ENCODE measurements around the gene B2M.

B2M gene

DNA sequence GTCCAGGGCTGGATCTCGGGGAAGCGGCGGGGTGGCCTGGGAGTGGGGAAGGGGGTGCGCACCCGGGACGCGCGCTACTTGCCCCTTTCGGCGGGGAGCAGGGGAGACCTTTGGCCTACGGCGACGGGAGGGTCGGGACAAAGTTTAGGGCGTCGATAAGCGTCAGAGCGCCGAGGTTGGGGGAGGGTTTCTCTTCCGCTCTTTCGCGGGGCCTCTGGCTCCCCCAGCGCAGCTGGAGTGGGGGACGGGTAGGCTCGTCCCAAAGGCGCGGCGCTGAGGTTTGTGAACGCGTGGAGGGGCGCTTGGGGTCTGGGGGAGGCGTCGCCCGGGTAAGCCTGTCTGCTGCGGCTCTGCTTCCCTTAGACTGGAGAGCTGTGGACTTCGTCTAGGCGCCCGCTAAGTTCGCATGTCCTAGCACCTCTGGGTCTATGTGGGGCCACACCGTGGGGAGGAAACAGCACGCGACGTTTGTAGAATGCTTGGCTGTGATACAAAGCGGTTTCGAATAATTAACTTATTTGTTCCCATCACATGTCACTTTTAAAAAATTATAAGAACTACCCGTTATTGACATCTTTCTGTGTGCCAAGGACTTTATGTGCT lies 527 bp downstream of the B2M start:
- H3K4me3 ChIP-seq (ENCODE audit: low read length): peak overlapping the region; percentile 90
- H3K9me3 ChIP-seq (ENCODE audit: control insufficient read depth, insufficient read depth, low read length): no peaks in the 10 kb centered on the region
- peaks cover 30% of the 10 kb centered on the region for H3F3A ChIP-seq (ENCODE audit: control insufficient read depth, insufficient read depth)
- peaks cover 49% of the 10 kb centered on the region for H3K4me1 ChIP-seq (ENCODE audit: control insufficient read depth, low read length)
- TF ChIP-seq EZH2phosphoT487 (IDR thresholded peaks at IDR 0.05; ENCODE audit: borderline replicate concordance, low read length): no peak
- TF ChIP-seq, protein P1, sequence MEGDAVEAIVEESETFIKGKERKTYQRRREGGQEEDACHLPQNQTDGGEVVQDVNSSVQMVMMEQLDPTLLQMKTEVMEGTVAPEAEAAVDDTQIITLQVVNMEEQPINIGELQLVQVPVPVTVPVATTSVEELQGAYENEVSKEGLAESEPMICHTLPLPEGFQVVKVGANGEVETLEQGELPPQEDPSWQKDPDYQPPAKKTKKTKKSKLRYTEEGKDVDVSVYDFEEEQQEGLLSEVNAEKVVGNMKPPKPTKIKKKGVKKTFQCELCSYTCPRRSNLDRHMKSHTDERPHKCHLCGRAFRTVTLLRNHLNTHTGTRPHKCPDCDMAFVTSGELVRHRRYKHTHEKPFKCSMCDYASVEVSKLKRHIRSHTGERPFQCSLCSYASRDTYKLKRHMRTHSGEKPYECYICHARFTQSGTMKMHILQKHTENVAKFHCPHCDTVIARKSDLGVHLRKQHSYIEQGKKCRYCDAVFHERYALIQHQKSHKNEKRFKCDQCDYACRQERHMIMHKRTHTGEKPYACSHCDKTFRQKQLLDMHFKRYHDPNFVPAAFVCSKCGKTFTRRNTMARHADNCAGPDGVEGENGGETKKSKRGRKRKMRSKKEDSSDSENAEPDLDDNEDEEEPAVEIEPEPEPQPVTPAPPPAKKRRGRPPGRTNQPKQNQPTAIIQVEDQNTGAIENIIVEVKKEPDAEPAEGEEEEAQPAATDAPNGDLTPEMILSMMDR (IDR thresholded peaks at IDR 0.05; ENCODE audit: low read depth, low read length, poor library complexity, severe bottlenecking): no peak
- no peaks in the 10 kb centered on the region for H3K9me2 ChIP-seq (replicated peaks; ENCODE audit: control insufficient read depth, low read length)
- H3K4me2 ChIP-seq (ENCODE audit: low read length): peak overlapping the region; percentile 74
- peak overlapping the region; percentile 80 for H3K27ac ChIP-seq (ENCODE audit: low read depth, low read length)
- peaks cover 54% of the 10 kb centered on the region for H3K36me3 ChIP-seq (ENCODE audit: control insufficient read depth, low read length)
- peaks cover 34% of the 10 kb centered on the region; the same call in 1 of the 2 replicates for H4K20me1 ChIP-seq (ENCODE audit: control insufficient read depth, insufficient read depth, low read depth, low read length)
- H3K27me3 ChIP-seq (ENCODE audit: control insufficient read depth, low read length): no peaks in the 10 kb centered on the region
- peaks cover 55% of the 10 kb centered on the region for H3K79me2 ChIP-seq (ENCODE audit: control insufficient read depth, low read length)

DNA sequence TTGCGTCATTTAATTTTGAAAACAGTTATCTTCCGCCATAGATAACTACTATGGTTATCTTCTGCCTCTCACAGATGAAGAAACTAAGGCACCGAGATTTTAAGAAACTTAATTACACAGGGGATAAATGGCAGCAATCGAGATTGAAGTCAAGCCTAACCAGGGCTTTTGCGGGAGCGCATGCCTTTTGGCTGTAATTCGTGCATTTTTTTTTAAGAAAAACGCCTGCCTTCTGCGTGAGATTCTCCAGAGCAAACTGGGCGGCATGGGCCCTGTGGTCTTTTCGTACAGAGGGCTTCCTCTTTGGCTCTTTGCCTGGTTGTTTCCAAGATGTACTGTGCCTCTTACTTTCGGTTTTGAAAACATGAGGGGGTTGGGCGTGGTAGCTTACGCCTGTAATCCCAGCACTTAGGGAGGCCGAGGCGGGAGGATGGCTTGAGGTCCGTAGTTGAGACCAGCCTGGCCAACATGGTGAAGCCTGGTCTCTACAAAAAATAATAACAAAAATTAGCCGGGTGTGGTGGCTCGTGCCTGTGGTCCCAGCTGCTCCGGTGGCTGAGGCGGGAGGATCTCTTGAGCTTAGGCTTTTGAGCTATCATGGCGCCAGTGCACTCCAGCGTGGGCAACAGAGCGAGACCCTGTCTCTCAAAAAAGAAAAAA lies 1.2 kb downstream of the B2M start:
- H3F3A ChIP-seq (ENCODE audit: control insufficient read depth, insufficient read depth): peaks cover 37% of the 10 kb centered on the region
- H3K27me3 ChIP-seq (ENCODE audit: control insufficient read depth, low read length): no peaks in the 10 kb centered on the region
- H3K4me3 ChIP-seq (ENCODE audit: low read length): peak overlapping the region; percentile 90
- H4K20me1 ChIP-seq (ENCODE audit: control insufficient read depth, insufficient read depth, low read depth, low read length): peaks cover 34% of the 10 kb centered on the region; the same call in 1 of the 2 replicates
- peaks cover 56% of the 10 kb centered on the region for H3K4me1 ChIP-seq (ENCODE audit: control insufficient read depth, low read length)
- TF ChIP-seq, protein P1 (IDR thresholded peaks at IDR 0.05; ENCODE audit: low read depth, low read length, poor library complexity, severe bottlenecking): no peak
- H3K79me2 ChIP-seq (ENCODE audit: control insufficient read depth, low read length): peaks cover 55% of the 10 kb centered on the region
- H3K9me3 ChIP-seq (ENCODE audit: control insufficient read depth, insufficient read depth, low read length): no peaks in the 10 kb centered on the region
- peak overlapping the region; percentile 74 for H3K4me2 ChIP-seq (ENCODE audit: low read length)
- H3K9me2 ChIP-seq (replicated peaks; ENCODE audit: control insufficient read depth, low read length): no peaks in the 10 kb centered on the region
- peaks cover 61% of the 10 kb centered on the region for H3K36me3 ChIP-seq (ENCODE audit: control insufficient read depth, low read length)
- H3K27ac ChIP-seq (ENCODE audit: low read depth, low read length): peak overlapping the region; percentile 80

DNA sequence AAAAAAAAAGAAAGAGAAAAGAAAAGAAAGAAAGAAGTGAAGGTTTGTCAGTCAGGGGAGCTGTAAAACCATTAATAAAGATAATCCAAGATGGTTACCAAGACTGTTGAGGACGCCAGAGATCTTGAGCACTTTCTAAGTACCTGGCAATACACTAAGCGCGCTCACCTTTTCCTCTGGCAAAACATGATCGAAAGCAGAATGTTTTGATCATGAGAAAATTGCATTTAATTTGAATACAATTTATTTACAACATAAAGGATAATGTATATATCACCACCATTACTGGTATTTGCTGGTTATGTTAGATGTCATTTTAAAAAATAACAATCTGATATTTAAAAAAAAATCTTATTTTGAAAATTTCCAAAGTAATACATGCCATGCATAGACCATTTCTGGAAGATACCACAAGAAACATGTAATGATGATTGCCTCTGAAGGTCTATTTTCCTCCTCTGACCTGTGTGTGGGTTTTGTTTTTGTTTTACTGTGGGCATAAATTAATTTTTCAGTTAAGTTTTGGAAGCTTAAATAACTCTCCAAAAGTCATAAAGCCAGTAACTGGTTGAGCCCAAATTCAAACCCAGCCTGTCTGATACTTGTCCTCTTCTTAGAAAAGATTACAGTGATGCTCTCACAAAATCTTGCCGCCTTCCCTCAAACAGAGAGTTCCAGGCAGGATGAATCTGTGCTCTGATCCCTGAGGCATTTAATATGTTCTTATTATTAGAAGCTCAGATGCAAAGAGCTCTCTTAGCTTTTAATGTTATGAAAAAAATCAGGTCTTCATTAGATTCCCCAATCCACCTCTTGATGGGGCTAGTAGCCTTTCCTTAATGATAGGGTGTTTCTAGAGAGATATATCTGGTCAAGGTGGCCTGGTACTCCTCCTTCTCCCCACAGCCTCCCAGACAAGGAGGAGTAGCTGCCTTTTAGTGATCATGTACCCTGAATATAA lies 2.0 kb downstream of the B2M start:
- H3K4me2 ChIP-seq (ENCODE audit: low read length): peak overlapping the region; percentile 74
- no peaks in the 10 kb centered on the region for H3K9me2 ChIP-seq (replicated peaks; ENCODE audit: control insufficient read depth, low read length)
- H3K27ac ChIP-seq (ENCODE audit: low read depth, low read length): peak overlapping the region; percentile 80
- H3K4me1 ChIP-seq (ENCODE audit: control insufficient read depth, low read length): peaks cover 64% of the 10 kb centered on the region
- H3K79me2 ChIP-seq (ENCODE audit: control insufficient read depth, low read length): peaks cover 55% of the 10 kb centered on the region
- no peak for TF ChIP-seq EZH2phosphoT487 (IDR thresholded peaks at IDR 0.05; ENCODE audit: borderline replicate concordance, low read length)
- TF ChIP-seq, protein P1 (IDR thresholded peaks at IDR 0.05; ENCODE audit: low read depth, low read length, poor library complexity, severe bottlenecking): peak; percentile 42
- H4K20me1 ChIP-seq (ENCODE audit: control insufficient read depth, insufficient read depth, low read depth, low read length): peaks cover 34% of the 10 kb centered on the region; the same call in 1 of the 2 replicates
- no peaks in the 10 kb centered on the region for H3K9me3 ChIP-seq (ENCODE audit: control insufficient read depth, insufficient read depth, low read length)
- H3K4me3 ChIP-seq (ENCODE audit: low read length): peak overlapping the region; percentile 90
- peaks cover 45% of the 10 kb centered on the region for H3F3A ChIP-seq (ENCODE audit: control insufficient read depth, insufficient read depth)
- no peaks in the 10 kb centered on the region for H3K27me3 ChIP-seq (ENCODE audit: control insufficient read depth, low read length)
- H3K36me3 ChIP-seq (ENCODE audit: control insufficient read depth, low read length): peaks cover 69% of the 10 kb centered on the region

Measured in DOHH2 (cell line).